Neutrophil (primary cell): ENCODE measurements around the gene ZGRF1.
"Not testable (repeated sequence)": the region's sequence is repeated elsewhere in the genome, so short reads cannot be mapped to it uniquely, and the experiment has no call there.

Experiments
- H3K27ac ChIP-seq: fragments of 200-600 bp; sonication (generic); 2 replicates; pipeline ENCODE4 v1.5.1; 2016; ENCODE audit warnings: mild to moderate bottlenecking, moderate library complexity
- H3K27me3 ChIP-seq: fragments of 200-600 bp; sonication (generic); 2 replicates; pipeline ENCODE4 v1.6.0; 2016; ENCODE audit warnings: mild to moderate bottlenecking
- H3K36me3 ChIP-seq: fragments of 200-600 bp; sonication (generic); 2 replicates; pipeline ENCODE4 v1.5.1; 2017
- H3K4me1 ChIP-seq, 2 experiments: fragments of 200-600 bp in 1 of 2; sonication (generic) in 1 of 2; 1 replicate in 1 of 2; 2 replicates in 1 of 2; pipeline versions ENCODE4 v1.5.1 to v1.6.1; 2013 to 2016; ENCODE audit warnings: low read depth in 1 of 2, low read length in 1 of 2, mild to moderate bottlenecking in 1 of 2, moderate library complexity in 1 of 2; ENCODE audit not compliant: control insufficient read depth in 1 of 2, insufficient read depth in 1 of 2
- H3K4me3 ChIP-seq, 2 experiments: fragments of 200-600 bp in 1 of 2; sonication (generic) in 1 of 2; 1 replicate in 1 of 2; 2 replicates in 1 of 2; pipeline ENCODE4 v1.5.1; 2013 to 2016; ENCODE audit warnings: low read depth in 1 of 2, low read length in 1 of 2, mild to moderate bottlenecking in 1 of 2, moderate library complexity in 1 of 2
- H3K9me3 ChIP-seq: fragments of 200-600 bp; sonication (generic); 2 replicates; pipeline ENCODE4 v1.5.1; 2016
- TF ChIP-seq, protein P1 (sequence below): fragments of 200-600 bp; sonication (generic); IDR thresholded peaks from 2 replicates; pipeline ENCODE4 v1.5.1; 2016; ENCODE audit warnings: antibody characterized with exemption

The ZGRF1 gene

DNA sequence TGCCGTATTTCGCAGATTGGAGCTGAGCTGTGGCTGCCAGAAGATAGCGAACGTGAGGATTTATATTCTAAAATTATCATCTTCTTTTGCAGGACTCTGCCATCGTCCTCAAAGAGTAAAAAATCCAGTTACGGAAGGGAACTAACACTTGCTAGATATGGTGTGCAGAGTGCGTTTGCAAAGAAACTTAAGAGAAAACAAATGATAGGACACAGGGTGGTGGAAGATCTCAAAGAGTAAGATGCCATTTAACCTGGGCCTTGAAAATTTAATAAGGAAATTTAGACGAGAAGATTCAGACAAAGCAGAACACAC is 800 bp upstream of the ZGRF1 start:
- H3K4me1 ChIP-seq = peaks cover 29 to 30% of the 10 kb centered on the region in 2 experiments
- TF ChIP-seq, protein P1, sequence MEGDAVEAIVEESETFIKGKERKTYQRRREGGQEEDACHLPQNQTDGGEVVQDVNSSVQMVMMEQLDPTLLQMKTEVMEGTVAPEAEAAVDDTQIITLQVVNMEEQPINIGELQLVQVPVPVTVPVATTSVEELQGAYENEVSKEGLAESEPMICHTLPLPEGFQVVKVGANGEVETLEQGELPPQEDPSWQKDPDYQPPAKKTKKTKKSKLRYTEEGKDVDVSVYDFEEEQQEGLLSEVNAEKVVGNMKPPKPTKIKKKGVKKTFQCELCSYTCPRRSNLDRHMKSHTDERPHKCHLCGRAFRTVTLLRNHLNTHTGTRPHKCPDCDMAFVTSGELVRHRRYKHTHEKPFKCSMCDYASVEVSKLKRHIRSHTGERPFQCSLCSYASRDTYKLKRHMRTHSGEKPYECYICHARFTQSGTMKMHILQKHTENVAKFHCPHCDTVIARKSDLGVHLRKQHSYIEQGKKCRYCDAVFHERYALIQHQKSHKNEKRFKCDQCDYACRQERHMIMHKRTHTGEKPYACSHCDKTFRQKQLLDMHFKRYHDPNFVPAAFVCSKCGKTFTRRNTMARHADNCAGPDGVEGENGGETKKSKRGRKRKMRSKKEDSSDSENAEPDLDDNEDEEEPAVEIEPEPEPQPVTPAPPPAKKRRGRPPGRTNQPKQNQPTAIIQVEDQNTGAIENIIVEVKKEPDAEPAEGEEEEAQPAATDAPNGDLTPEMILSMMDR = no peak
- peaks cover 2% of the 10 kb centered on the region for H3K36me3 ChIP-seq
- peak overlapping the region; percentile 79 to 87 for H3K4me3 ChIP-seq
- no peaks in the 10 kb centered on the region for H3K9me3 ChIP-seq
- H3K27me3 ChIP-seq = no peaks in the 10 kb centered on the region
- peak overlapping the region; percentile 99 for H3K27ac ChIP-seq

DNA sequence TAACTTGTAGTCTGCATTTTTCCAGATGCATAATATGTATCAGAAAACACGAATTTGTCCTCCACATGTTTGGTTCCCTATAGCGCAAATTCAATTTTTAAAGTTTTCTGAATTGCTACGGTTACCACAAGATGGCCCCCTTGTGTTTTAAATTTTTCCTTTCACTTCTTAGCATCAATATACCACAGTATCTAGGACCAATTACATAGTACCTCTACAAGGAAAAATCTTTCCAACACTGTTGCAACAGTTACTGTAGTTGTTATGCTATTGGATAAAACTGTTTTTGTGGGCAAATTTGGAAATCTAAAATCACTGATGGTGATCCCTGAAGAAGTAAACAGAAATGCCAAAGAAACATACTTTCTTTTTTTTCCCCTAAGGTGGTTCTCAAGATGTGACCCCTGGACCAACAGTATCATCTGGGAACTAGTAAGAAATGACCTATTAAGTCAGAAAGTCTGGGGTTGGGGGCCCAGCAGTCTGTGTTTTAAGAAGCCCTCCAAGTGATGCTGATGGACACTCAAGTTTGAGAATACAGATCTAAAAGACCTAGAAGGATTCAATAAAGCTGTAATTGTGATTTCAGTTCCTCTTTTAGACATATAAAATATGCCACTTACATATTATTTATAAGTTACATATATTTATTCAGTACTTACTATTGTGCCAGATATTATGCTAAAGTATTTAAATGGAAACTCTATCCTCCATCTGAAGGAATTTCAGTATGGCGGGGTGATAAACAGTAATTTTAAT is 3.1 kb downstream of the ZGRF1 start:
- no peak overlapping the region for H3K27ac ChIP-seq
- H3K9me3 ChIP-seq = no peaks in the 10 kb centered on the region
- peaks cover 16 to 19% of the 10 kb centered on the region in 2 experiments for H3K4me1 ChIP-seq
- H3K27me3 ChIP-seq = no peaks in the 10 kb centered on the region
- TF ChIP-seq, protein P1 = no peak
- H3K36me3 ChIP-seq = peaks cover 6% of the 10 kb centered on the region
- no peak overlapping the region for H3K4me3 ChIP-seq

DNA sequence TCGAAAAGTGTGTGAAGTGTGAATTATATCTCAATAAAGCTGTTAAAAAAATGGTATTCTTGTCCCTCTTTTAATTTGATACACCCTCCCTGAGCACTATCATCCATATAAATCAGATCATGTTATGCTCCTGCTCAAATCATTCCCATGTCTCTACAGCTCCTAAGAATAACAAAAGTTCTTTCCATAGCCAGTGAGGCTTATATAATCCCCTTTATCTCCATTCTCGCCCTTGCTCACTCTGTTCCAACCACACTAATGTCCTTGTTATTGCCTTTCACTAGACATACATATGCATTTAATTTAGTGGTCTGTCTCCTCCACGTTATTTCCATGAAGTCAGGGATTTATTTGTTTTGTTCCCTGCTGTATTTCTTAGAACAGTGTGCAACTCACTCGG is 10.5 kb downstream of the ZGRF1 start:
- Histone ChIP-seq H3K27me3 (no peaks in the 10 kb centered on the region), H3K9me3 (no peaks in the 10 kb centered on the region), H3K4me3 (no peak overlapping the region), H3K4me1 (no peaks in the 10 kb centered on the region), H3K36me3 (peaks cover 5% of the 10 kb centered on the region), H3K27ac (no peak overlapping the region)
- TF ChIP-seq, protein P1 = no peak

DNA sequence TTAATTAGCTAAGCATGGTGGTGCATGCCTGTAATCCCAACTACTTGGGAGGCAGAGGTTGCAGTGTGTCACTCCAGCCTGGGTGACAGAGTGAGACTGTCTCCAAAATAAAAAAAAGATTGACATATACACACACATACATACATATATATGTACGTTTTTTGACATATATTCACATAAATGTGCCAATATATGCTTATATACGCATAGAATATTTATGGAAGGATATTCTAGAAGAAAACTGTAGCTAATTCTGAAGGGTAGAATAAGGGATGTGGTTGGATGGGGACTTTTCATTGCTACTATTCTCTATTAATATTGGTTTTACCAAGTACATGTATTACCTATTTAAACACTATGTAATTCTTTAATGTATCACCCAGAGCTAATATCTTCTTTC is 19.7 kb downstream of the ZGRF1 start:
- TF ChIP-seq, protein P1 = no peak
- Histone ChIP-seq H3K9me3 (no peaks in the 10 kb centered on the region), H3K36me3 (peaks cover 21% of the 10 kb centered on the region), H3K27me3 (no peaks in the 10 kb centered on the region), H3K4me1 (no peaks in the 10 kb centered on the region), H3K27ac (no peak overlapping the region), H3K4me3 (no peak overlapping the region)

DNA sequence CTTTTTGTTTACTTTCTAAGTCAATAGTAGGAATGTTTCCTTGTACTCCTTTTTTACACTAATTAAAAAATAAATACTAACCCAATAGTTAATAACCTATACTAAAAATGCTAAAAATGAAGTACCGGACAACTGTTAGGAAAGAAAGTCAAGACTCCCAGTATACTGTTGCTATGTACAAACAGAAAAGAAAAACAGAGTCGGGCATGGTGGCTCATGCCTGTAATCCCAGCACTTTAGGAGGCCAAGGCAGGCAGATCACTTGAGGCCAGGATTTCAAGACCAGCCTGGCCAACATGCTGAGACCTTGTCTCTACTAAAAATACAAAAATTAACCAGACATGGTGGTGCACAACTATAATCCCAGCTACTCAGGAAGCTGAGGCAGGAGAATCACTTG is 23.9 kb downstream of the ZGRF1 start:
- not testable (repeated sequence) for H3K27ac ChIP-seq, H3K36me3 ChIP-seq, H3K9me3 ChIP-seq, H3K27me3 ChIP-seq, H3K4me1 ChIP-seq, H3K4me3 ChIP-seq

DNA sequence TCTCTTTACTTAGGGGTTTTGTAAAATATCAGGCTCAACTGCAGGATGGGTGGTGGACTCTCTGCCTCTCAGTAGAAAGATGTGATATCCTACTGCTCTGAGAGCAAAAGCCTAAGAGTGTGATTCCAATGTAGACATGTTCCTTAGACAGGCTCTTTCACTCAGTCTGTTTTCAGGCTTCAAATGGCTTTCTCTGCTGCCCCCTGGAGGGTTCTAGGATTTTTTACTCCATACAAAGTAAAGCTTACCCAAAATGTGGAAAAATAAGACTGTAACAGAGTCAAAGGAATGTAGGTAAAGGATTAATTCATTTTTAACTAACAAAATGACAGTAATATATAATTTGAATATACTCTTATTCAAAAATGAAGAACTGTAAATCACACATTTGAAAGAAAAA is 32.1 kb downstream of the ZGRF1 start:
- Histone ChIP-seq H3K9me3 (no peaks in the 10 kb centered on the region), H3K36me3 (peaks cover 25% of the 10 kb centered on the region), H3K27me3 (no peaks in the 10 kb centered on the region), H3K27ac (no peak overlapping the region), H3K4me1 (no peaks in the 10 kb centered on the region), H3K4me3 (no peak overlapping the region)
- TF ChIP-seq, protein P1 = no peak
